H9 (cell line): Measurements from ENCODE around the gene RINL. TPM values are rescaled to one million over a fixed set of nuclear protein-coding genes. Genes with fewer than 3 reads are reported as not detected.
A peak's percentile ranks its signal among the peaks of the same experiment; 100 is the strongest.

Experiments
- DNase-seq: peaks from one replicate; pipeline ENCODE4 v3.0.0-alpha.2; 2017
- H2AFZ ChIP-seq: one replicate; pipeline ENCODE4 v1.6.1; 2013; ENCODE audit warnings: mild to moderate bottlenecking, low read length, control low read depth, moderate library complexity
- H2AK5ac ChIP-seq: 2 replicates; pipeline ENCODE4 v1.6.1; 2013; ENCODE audit warnings: low read length, control low read depth, mixed read lengths; ENCODE audit not compliant: insufficient read length
- H2BK120ac ChIP-seq: one replicate; pipeline ENCODE4 v1.6.1; 2013; ENCODE audit warnings: low read depth, mild to moderate bottlenecking, low read length, control low read depth, inconsistent platforms; ENCODE audit not compliant: poor library complexity, severe bottlenecking
- H2BK12ac ChIP-seq: 2 replicates; pipeline ENCODE4 v1.6.1; 2013; ENCODE audit warnings: low read length, control low read depth, mixed read lengths, low read depth; ENCODE audit not compliant: insufficient read length
- H2BK15ac ChIP-seq: 2 replicates; pipeline ENCODE4 v1.6.1; 2013; ENCODE audit warnings: low read depth, low read length, control low read depth
- H2BK20ac ChIP-seq: one replicate; pipeline ENCODE4 v1.6.1; 2013; ENCODE audit warnings: low read depth, mild to moderate bottlenecking, low read length, control low read depth, inconsistent platforms; ENCODE audit not compliant: poor library complexity, severe bottlenecking
- H2BK5ac ChIP-seq: 2 replicates; pipeline ENCODE4 v1.6.1; 2013; ENCODE audit warnings: low read length, control low read depth, mixed read lengths; ENCODE audit not compliant: insufficient read length
- H3K14ac ChIP-seq: 2 replicates; pipeline ENCODE4 v1.6.1; 2013; ENCODE audit warnings: low read length, control low read depth; ENCODE audit not compliant: insufficient read depth
- H3K18ac ChIP-seq: 2 replicates; pipeline ENCODE4 v1.6.1; 2013; ENCODE audit warnings: low read depth, mild to moderate bottlenecking, mixed read lengths, low read length, control low read depth; ENCODE audit not compliant: insufficient read length
- H3K23ac ChIP-seq: 2 replicates; pipeline ENCODE4 v1.6.1; 2013; ENCODE audit warnings: low read length, control low read depth, mixed read lengths, low read depth; ENCODE audit not compliant: insufficient read length
- H3K23me2 ChIP-seq: 2 replicates; pipeline ENCODE4 v1.6.1; 2013; ENCODE audit warnings: low read depth, mild to moderate bottlenecking, mixed read lengths, low read length, control low read depth; ENCODE audit not compliant: insufficient read length, poor library complexity, severe bottlenecking
- H3K27ac ChIP-seq: 2 replicates; pipeline ENCODE4 v1.5.1; 2013; ENCODE audit warnings: low read length, control low read depth, mixed read lengths, low read depth; ENCODE audit not compliant: insufficient read length
- H3K27me3 ChIP-seq: 2 replicates; pipeline ENCODE4 v1.6.1; 2013; ENCODE audit warnings: low read length, control low read depth, inconsistent platforms; ENCODE audit not compliant: insufficient read depth
- H3K4ac ChIP-seq: 2 replicates; pipeline ENCODE4 v1.6.1; 2013; ENCODE audit warnings: low read depth, mild to moderate bottlenecking, control low read depth, inconsistent platforms, low read length, moderate library complexity
- H3K4me1 ChIP-seq: 2 replicates; pipeline ENCODE4 v1.6.1; 2013; ENCODE audit warnings: low read length, control low read depth, inconsistent platforms; ENCODE audit not compliant: insufficient read depth
- H3K4me2 ChIP-seq: 2 replicates; pipeline ENCODE4 v1.6.1; 2013; ENCODE audit warnings: low read length, control low read depth, mixed read lengths; ENCODE audit not compliant: insufficient read length, insufficient read depth
- H3K56ac ChIP-seq: 2 replicates; pipeline ENCODE4 v1.6.1; 2013; ENCODE audit warnings: low read depth, mild to moderate bottlenecking, mixed read lengths, low read length, control low read depth; ENCODE audit not compliant: insufficient read length
- H3K79me1 ChIP-seq: 2 replicates; pipeline ENCODE4 v1.6.1; 2013; ENCODE audit warnings: low read depth, mild to moderate bottlenecking, moderate library complexity, low read length, control low read depth, inconsistent platforms; ENCODE audit not compliant: insufficient read depth, poor library complexity, severe bottlenecking
- H3K79me2 ChIP-seq: 2 replicates; pipeline ENCODE4 v1.6.1; 2013; ENCODE audit warnings: low read length, control low read depth, inconsistent platforms; ENCODE audit not compliant: insufficient read depth
- H3K9ac ChIP-seq: 2 replicates; pipeline ENCODE4 v1.6.1; 2013; ENCODE audit warnings: low read length, control low read depth, mixed read lengths; ENCODE audit not compliant: insufficient read length; ENCODE audit errors: extremely low read depth
- H3K9me3 ChIP-seq: one replicate; pipeline ENCODE4 v1.6.1; 2013; ENCODE audit warnings: low read depth, low read length, inconsistent platforms; ENCODE audit not compliant: control insufficient read depth
- H3T11ph ChIP-seq: one replicate; pipeline ENCODE4 v1.6.1; 2013; ENCODE audit warnings: mild to moderate bottlenecking, low read length, control low read depth, inconsistent platforms
- H4K20me1 ChIP-seq: one replicate; pipeline ENCODE4 v1.6.1; 2013; ENCODE audit not compliant: control insufficient read depth, insufficient read length, insufficient read depth
- H4K5ac ChIP-seq: 2 replicates; pipeline ENCODE4 v1.6.1; 2013; ENCODE audit warnings: low read depth, mild to moderate bottlenecking, mixed read lengths, low read length, control low read depth; ENCODE audit not compliant: insufficient read length
- H4K8ac ChIP-seq: replicated peaks from 2 replicates; pipeline ENCODE4 v1.6.1; 2013; ENCODE audit warnings: low read length, control low read depth, mixed read lengths, low read depth; ENCODE audit not compliant: insufficient read length
- H4K91ac ChIP-seq: 2 replicates; pipeline ENCODE4 v1.6.1; 2013; ENCODE audit warnings: low read depth, mild to moderate bottlenecking, moderate library complexity, mixed read lengths, low read length, control low read depth; ENCODE audit not compliant: insufficient read length
- H3K27ac Mint-ChIP-seq, 3 experiments: 2 replicates in 2 of 3; 3 replicates in 1 of 3; pipeline ENCODE4 v1.8.0; 2020 to 2021; ENCODE audit warnings: mixed read lengths in 3 of 3, mild to moderate bottlenecking in 1 of 3, moderate library complexity in 1 of 3
- H3K27me3 Mint-ChIP-seq: 2 replicates; pipeline ENCODE4 v1.8.0; 2021; ENCODE audit warnings: low read depth, mild to moderate bottlenecking, moderate library complexity, mixed read lengths
- H3K36me3 Mint-ChIP-seq, 3 experiments: 2 replicates in 2 of 3; 3 replicates in 1 of 3; pipeline ENCODE4 v1.8.0; 2020 to 2021; ENCODE audit warnings: low read depth in 3 of 3, mixed read lengths in 3 of 3; ENCODE audit not compliant: insufficient read depth in 1 of 3
- H3K4me1 Mint-ChIP-seq, 2 experiments: 2 replicates each; pipeline ENCODE4 v1.8.0; 2020; ENCODE audit warnings: mixed read lengths in 2 of 2
- H3K4me3 Mint-ChIP-seq, 2 experiments: 2 replicates in 1 of 2; 3 replicates in 1 of 2; pipeline ENCODE4 v1.8.0; 2020 to 2021; ENCODE audit warnings: mild to moderate bottlenecking in 2 of 2, mixed read lengths in 2 of 2, moderate library complexity in 1 of 2
- H3K9me3 Mint-ChIP-seq, 2 experiments: 2 replicates in 1 of 2; 3 replicates in 1 of 2; pipeline ENCODE4 v1.8.0; 2020; ENCODE audit warnings: mild to moderate bottlenecking in 2 of 2, mixed read lengths in 2 of 2, moderate library complexity in 1 of 2
- WGBS: extraction: QIAGEN DNeasy Blood & Tissue Kit; methylation state at CpG from one replicate; pipeline ENCODE4 v1.1.7; 2013; ENCODE audit warnings: missing lambda C conversion rate, low lambda C conversion rate, mixed read lengths; ENCODE audit not compliant: insufficient read length; ENCODE audit errors: extremely low coverage; 5-methylcytosine and 5-hydroxymethylcytosine counted together
- total RNA-seq: library from RNA; stranded (reverse); gene quantifications from 2 replicates; pipeline ENCODE4 v1.2.1, GENCODE V29; 2021
- TF ChIP-seq, protein P1 (sequence below): fragments of 200-600 bp; sonication (generic); conservative IDR thresholded peaks from 3 replicates; pipeline ENCODE4 v1.8.0; 2021; ENCODE audit warnings: antibody characterized with exemption, mild to moderate bottlenecking

RINL gene
- total RNA-seq, 1 experiment from 2014 or later: 6.4 TPM

DNA sequence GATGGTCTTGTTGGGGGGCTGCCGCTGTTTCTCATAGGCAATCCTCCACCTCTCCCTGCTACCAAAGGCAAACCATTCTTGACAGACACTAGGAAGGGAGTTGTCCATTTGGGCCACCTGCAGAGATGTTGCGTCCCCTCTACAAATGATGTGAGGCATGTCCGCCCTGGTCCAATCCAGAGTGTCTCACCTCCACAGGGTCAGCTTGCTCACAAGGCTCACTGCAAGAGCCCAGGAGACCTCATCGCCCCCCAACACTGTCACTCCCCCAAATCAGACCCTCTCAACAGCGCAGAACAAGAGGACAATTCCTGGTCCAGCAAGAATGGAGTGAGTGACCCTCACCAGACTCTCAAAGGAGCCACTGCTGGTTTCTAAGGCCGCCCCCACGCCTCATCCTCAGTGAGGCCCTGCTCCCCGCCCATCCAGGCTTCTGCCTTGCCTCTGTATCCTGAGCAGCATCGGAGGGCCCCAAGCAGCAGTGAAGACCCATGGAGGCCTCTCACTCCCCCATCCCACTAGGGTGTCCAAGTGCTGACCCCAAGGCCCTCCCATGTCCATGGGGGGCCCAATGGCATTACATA, 34.8 kb downstream of the RINL start:
- H3K4me3 Mint-ChIP-seq: no peak overlapping the region
- no CpG with 5 or more reads among the region's 9 CpGs for WGBS

More for the DNA sequence above, 34.8 kb downstream of the RINL start:
- H3K79me1 ChIP-seq: peaks cover 8% of the 10 kb centered on the region
- no peak overlapping the region for H3K4ac ChIP-seq
- H4K20me1 ChIP-seq: peaks cover 4% of the 10 kb centered on the region
- no peak overlapping the region for H2BK20ac ChIP-seq
- peak overlapping the region in 2 of 3 experiments; percentile 49 to 64; a peak in 4 of 7 replicates for H3K27ac Mint-ChIP-seq
- H3K23me2 ChIP-seq: no peaks in the 10 kb centered on the region
- no peak overlapping the region for H2BK120ac ChIP-seq
- H3K4me1 Mint-ChIP-seq: peaks cover 15 to 16% of the 10 kb centered on the region in 2 experiments
- TF ChIP-seq, protein P1, sequence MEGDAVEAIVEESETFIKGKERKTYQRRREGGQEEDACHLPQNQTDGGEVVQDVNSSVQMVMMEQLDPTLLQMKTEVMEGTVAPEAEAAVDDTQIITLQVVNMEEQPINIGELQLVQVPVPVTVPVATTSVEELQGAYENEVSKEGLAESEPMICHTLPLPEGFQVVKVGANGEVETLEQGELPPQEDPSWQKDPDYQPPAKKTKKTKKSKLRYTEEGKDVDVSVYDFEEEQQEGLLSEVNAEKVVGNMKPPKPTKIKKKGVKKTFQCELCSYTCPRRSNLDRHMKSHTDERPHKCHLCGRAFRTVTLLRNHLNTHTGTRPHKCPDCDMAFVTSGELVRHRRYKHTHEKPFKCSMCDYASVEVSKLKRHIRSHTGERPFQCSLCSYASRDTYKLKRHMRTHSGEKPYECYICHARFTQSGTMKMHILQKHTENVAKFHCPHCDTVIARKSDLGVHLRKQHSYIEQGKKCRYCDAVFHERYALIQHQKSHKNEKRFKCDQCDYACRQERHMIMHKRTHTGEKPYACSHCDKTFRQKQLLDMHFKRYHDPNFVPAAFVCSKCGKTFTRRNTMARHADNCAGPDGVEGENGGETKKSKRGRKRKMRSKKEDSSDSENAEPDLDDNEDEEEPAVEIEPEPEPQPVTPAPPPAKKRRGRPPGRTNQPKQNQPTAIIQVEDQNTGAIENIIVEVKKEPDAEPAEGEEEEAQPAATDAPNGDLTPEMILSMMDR: no peak
- no peak overlapping the region for H3K18ac ChIP-seq
- no peak for DNase-seq
- H2AK5ac ChIP-seq: no peak overlapping the region
- H3K27me3 ChIP-seq: no peaks in the 10 kb centered on the region
- H3K23ac ChIP-seq: no peak overlapping the region
- no peak overlapping the region for H3T11ph ChIP-seq
- no peaks in the 10 kb centered on the region for H3K9me3 ChIP-seq
- H3K4me2 ChIP-seq: no peak overlapping the region
- H4K91ac ChIP-seq: no peak overlapping the region
- H2BK15ac ChIP-seq: no peak overlapping the region
- no peak overlapping the region for H3K14ac ChIP-seq
- peaks cover 10% of the 10 kb centered on the region; the same call in 1 of the 2 replicates for H3K79me2 ChIP-seq
- no peak overlapping the region for H2AFZ ChIP-seq
- H3K4me1 ChIP-seq: no peaks in the 10 kb centered on the region
- H3K36me3 Mint-ChIP-seq: peaks cover 89 to 100% (median 99%) of the 10 kb centered on the region in 3 experiments
- peaks cover 2% of the 10 kb centered on the region; the same call in 1 of the 2 replicates for H3K27me3 Mint-ChIP-seq
- no peak overlapping the region for H4K5ac ChIP-seq
- H3K27ac ChIP-seq: no peak overlapping the region
- no peaks in the 10 kb centered on the region; a peak in 1 of 5 replicates for H3K9me3 Mint-ChIP-seq
- H3K56ac ChIP-seq: no peak overlapping the region
- no peak overlapping the region for H4K8ac ChIP-seq
- no peak overlapping the region for H2BK12ac ChIP-seq
- no peak overlapping the region for H2BK5ac ChIP-seq
- H3K9ac ChIP-seq: no peak overlapping the region
